Activated CD4-positive, CD25-positive, alpha-beta regulatory T cell treated with anti-CD3 and anti-CD28 coated beads, Interleukin-2, amount 50 U/mL, for 72 hours (primary cell): ENCODE data around the gene CILP2.

Experiments used
- DNase-seq: peaks from one replicate; pipeline ENCODE4 v3.0.0; 2021

Gene CILP2

GRCh38 chr19:19544954-19545591, 7.0 kb downstream of the CILP2 start:
- DNase-seq: no peak

GRCh38 chr19:19545707-19546106, 7.6 kb downstream of the CILP2 start:
- DNase-seq: no peak

- DNase-seq: no peak
Observed at GRCh38 chr19:19546751-19547162, 8.7 kb downstream of the CILP2 start.

GRCh38 chr19:19547674-19548336, 9.7 kb downstream of the CILP2 start:
- DNase-seq: no peak

GRCh38 chr19:19548915-19549759, 11.1 kb downstream of the CILP2 start:
- DNase-seq: no peak

GRCh38 chr19:19549804-19550464, 11.9 kb downstream of the CILP2 start:
- DNase-seq: no peak

GRCh38 chr19:19550485-19550929, 12.4 kb downstream of the CILP2 start:
- no peak for DNase-seq

- DNase-seq: no peak
Observed at GRCh38 chr19:19550972-19551852, 13.1 kb downstream of the CILP2 start.

- no peak for DNase-seq
Observed at GRCh38 chr19:19551853-19552192, 13.8 kb downstream of the CILP2 start.

- no peak for DNase-seq
Observed at GRCh38 chr19:19552798-19553197, 14.7 kb downstream of the CILP2 start.

GRCh38 chr19:19553670-19554069, 15.6 kb downstream of the CILP2 start:
- DNase-seq: no peak

- DNase-seq: peak; percentile 76
Observed at GRCh38 chr19:19554074-19555023, 16.3 kb downstream of the CILP2 start.

- no peak for DNase-seq
Observed at GRCh38 chr19:19558055-19558454, 20.0 kb downstream of the CILP2 start.

- DNase-seq: no peak
Observed at GRCh38 chr19:19558636-19559035, 20.6 kb downstream of the CILP2 start.

- no peak for DNase-seq
Observed at GRCh38 chr19:19559931-19560330, 21.9 kb downstream of the CILP2 start.

GRCh38 chr19:19561946-19562664, 24.0 kb downstream of the CILP2 start:
- no peak for DNase-seq

GRCh38 chr19:19562665-19563347, 24.7 kb downstream of the CILP2 start:
- no peak for DNase-seq

GRCh38 chr19:19563348-19563848, 25.3 kb downstream of the CILP2 start:
- DNase-seq: no peak

GRCh38 chr19:19566306-19566705, 28.2 kb downstream of the CILP2 start:
- DNase-seq: no peak

GRCh38 chr19:19567391-19567790, 29.3 kb downstream of the CILP2 start:
- no peak for DNase-seq
